ENCODE results near the gene ILF3.

The ILF3 gene

GRCh38 chr19:10679743-10680142 is 25.6 kb downstream of the ILF3 start:
- Mint-ChIP-seq H3K4me3 (no peak overlapping the region), H3K27me3 (no peaks in the 10 kb centered on the region), H3K36me3 (peaks cover 60% of the 10 kb centered on the region), H3K4me1 (no peaks in the 10 kb centered on the region), H3K9me3 (no peaks in the 10 kb centered on the region), H3K27ac (no peak overlapping the region)
- no peak for ATAC-seq

GRCh38 chr19:10680545-10681135 is 26.5 kb downstream of the ILF3 start:
- H3K9me3 Mint-ChIP-seq, result no peaks in the 10 kb centered on the region
- no peaks in the 10 kb centered on the region for H3K4me1 Mint-ChIP-seq
- H3K27ac Mint-ChIP-seq, result no peak overlapping the region
- no peak overlapping the region for H3K4me3 Mint-ChIP-seq
- no peak for ATAC-seq
- peaks cover 55% of the 10 kb centered on the region for H3K36me3 Mint-ChIP-seq
- H3K27me3 Mint-ChIP-seq, result no peaks in the 10 kb centered on the region

- Mint-ChIP-seq H3K9me3 (no peaks in the 10 kb centered on the region), H3K4me3 (no peak overlapping the region)
These were observed 27.5 kb downstream of the ILF3 start for GRCh38 chr19:10681658-10682057.

GRCh38 chr19:10682397-10683063 is 28.4 kb downstream of the ILF3 start:
- Mint-ChIP-seq H3K27me3 (no peaks in the 10 kb centered on the region), H3K4me1 (no peaks in the 10 kb centered on the region), H3K9me3 (no peaks in the 10 kb centered on the region), H3K36me3 (peaks cover 50% of the 10 kb centered on the region), H3K4me3 (no peak overlapping the region), H3K27ac (no peak overlapping the region)
- ATAC-seq, result no peak

More at GRCh38 chr19:10681658-10682057, 27.5 kb downstream of the ILF3 start:
- Mint-ChIP-seq H3K4me1 (no peaks in the 10 kb centered on the region), H3K27me3 (no peaks in the 10 kb centered on the region), H3K36me3 (peaks cover 46% of the 10 kb centered on the region), H3K27ac (no peak overlapping the region)
- no peak for ATAC-seq

- ATAC-seq, result no peak
- no peak overlapping the region for H3K27ac Mint-ChIP-seq
- peaks cover 51% of the 10 kb centered on the region for H3K36me3 Mint-ChIP-seq
- no peaks in the 10 kb centered on the region for H3K4me1 Mint-ChIP-seq
- no peaks in the 10 kb centered on the region for H3K27me3 Mint-ChIP-seq
- no peaks in the 10 kb centered on the region for H3K9me3 Mint-ChIP-seq
- H3K4me3 Mint-ChIP-seq, result no peak overlapping the region
These were observed 28.9 kb downstream of the ILF3 start for GRCh38 chr19:10683064-10683426.

- no peak for ATAC-seq
- Mint-ChIP-seq H3K9me3 (no peaks in the 10 kb centered on the region), H3K4me3 (no peak overlapping the region), H3K27me3 (no peaks in the 10 kb centered on the region), H3K27ac (no peak overlapping the region), H3K4me1 (no peaks in the 10 kb centered on the region), H3K36me3 (peaks cover 51% of the 10 kb centered on the region)
These were observed 29.4 kb downstream of the ILF3 start for GRCh38 chr19:10683582-10683981.

GRCh38 chr19:10685210-10685609 is 31.1 kb downstream of the ILF3 start:
- ATAC-seq, result no peak
- Mint-ChIP-seq H3K9me3 (no peaks in the 10 kb centered on the region), H3K4me1 (peaks cover 3% of the 10 kb centered on the region), H3K27me3 (no peaks in the 10 kb centered on the region), H3K27ac (no peak overlapping the region), H3K4me3 (no peak overlapping the region), H3K36me3 (peaks cover 56% of the 10 kb centered on the region)

GRCh38 chr19:10686193-10686592 is 32.0 kb downstream of the ILF3 start:
- Mint-ChIP-seq H3K27ac (no peak overlapping the region), H3K9me3 (no peaks in the 10 kb centered on the region), H3K4me1 (peaks cover 5% of the 10 kb centered on the region), H3K36me3 (peaks cover 59% of the 10 kb centered on the region), H3K4me3 (no peak overlapping the region), H3K27me3 (no peaks in the 10 kb centered on the region)
- ATAC-seq, result no peak

GRCh38 chr19:10686661-10687517 is 32.7 kb downstream of the ILF3 start:
- Mint-ChIP-seq H3K36me3 (peaks cover 58% of the 10 kb centered on the region), H3K27me3 (no peaks in the 10 kb centered on the region), H3K4me1 (peaks cover 5% of the 10 kb centered on the region), H3K27ac (no peak overlapping the region), H3K9me3 (no peaks in the 10 kb centered on the region), H3K4me3 (no peak overlapping the region)
- no peak for ATAC-seq

- H3K9me3 Mint-ChIP-seq, result no peaks in the 10 kb centered on the region
- no peak overlapping the region for H3K4me3 Mint-ChIP-seq
- no peak for ATAC-seq
- peaks cover 60% of the 10 kb centered on the region for H3K36me3 Mint-ChIP-seq
- H3K4me1 Mint-ChIP-seq, result peaks cover 5% of the 10 kb centered on the region
- no peak overlapping the region for H3K27ac Mint-ChIP-seq
- no peaks in the 10 kb centered on the region for H3K27me3 Mint-ChIP-seq
These were observed 33.6 kb downstream of the ILF3 start for GRCh38 chr19:10687518-10688288.

GRCh38 chr19:10688545-10689280 is 34.6 kb downstream of the ILF3 start:
- Mint-ChIP-seq H3K36me3 (peaks cover 62% of the 10 kb centered on the region), H3K27me3 (no peaks in the 10 kb centered on the region), H3K9me3 (no peaks in the 10 kb centered on the region), H3K4me1 (peaks cover 5% of the 10 kb centered on the region), H3K27ac (no peak overlapping the region), H3K4me3 (no peak overlapping the region)
- ATAC-seq, result no peak

- Mint-ChIP-seq H3K27ac (no peak overlapping the region), H3K9me3 (no peaks in the 10 kb centered on the region), H3K4me3 (no peak overlapping the region), H3K27me3 (peaks cover 2% of the 10 kb centered on the region), H3K4me1 (peaks cover 15% of the 10 kb centered on the region), H3K36me3 (peaks cover 56% of the 10 kb centered on the region)
- ATAC-seq, result no peak
These were observed 36.2 kb downstream of the ILF3 start for GRCh38 chr19:10690341-10690781.

- Mint-ChIP-seq H3K4me3 (no peak overlapping the region), H3K27me3 (peaks cover 8% of the 10 kb centered on the region), H3K9me3 (no peaks in the 10 kb centered on the region), H3K36me3 (peaks cover 56% of the 10 kb centered on the region), H3K4me1 (peaks cover 25% of the 10 kb centered on the region), H3K27ac (no peak overlapping the region)
- ATAC-seq, result no peak
These were observed 37.2 kb downstream of the ILF3 start for GRCh38 chr19:10691178-10691881.

GRCh38 chr19:10691883-10692282 is 37.7 kb downstream of the ILF3 start:
- peaks cover 13% of the 10 kb centered on the region for H3K27me3 Mint-ChIP-seq
- no peak overlapping the region for H3K4me3 Mint-ChIP-seq

More at GRCh38 chr19:10691883-10692282, 37.7 kb downstream of the ILF3 start:
- no peaks in the 10 kb centered on the region for H3K9me3 Mint-ChIP-seq
- H3K36me3 Mint-ChIP-seq, result peaks cover 53% of the 10 kb centered on the region
- no peak overlapping the region for H3K27ac Mint-ChIP-seq
- no peak for ATAC-seq
- H3K4me1 Mint-ChIP-seq, result peaks cover 29% of the 10 kb centered on the region

Measured in stimulated activated memory B cell treated with anti-CD40 and anti-IgM and Interleukin-4, amounts not matched to agents 10 μg/mL and 1 μg/mL and 100 μg/mL, for 72 hours (primary cell).